C4-2B (cell line): ENCODE data around the gene CDC73.

Experiments
- CTCF ChIP-seq: fragments of 450-650 bp; conservative IDR thresholded peaks from 2 replicates; pipeline ENCODE4 v1.5.1; 2017; ENCODE audit warnings: mild to moderate bottlenecking
- ZFX ChIP-seq: fragments of 450-650 bp; IDR thresholded peaks from 2 replicates; pipeline ENCODE4 v1.6.1; 2017

- TF ChIP-seq CTCF (no peak), ZFX (no peak)
Observed at GRCh38 chr1:193156117-193156821, 34.4 kb downstream of the CDC73 start.
